Cortex of kidney (tissue), 1 donor: ENCODE measurements around the gene ASCC2.
A peak's percentile ranks its signal among the peaks of the same experiment; 100 is the strongest.

Experiments used
- DNase-seq: peaks from one replicate; lab custom pipeline; 2025; lab: John Stamatoyannopoulos, UW

ASCC2 gene

DNA sequence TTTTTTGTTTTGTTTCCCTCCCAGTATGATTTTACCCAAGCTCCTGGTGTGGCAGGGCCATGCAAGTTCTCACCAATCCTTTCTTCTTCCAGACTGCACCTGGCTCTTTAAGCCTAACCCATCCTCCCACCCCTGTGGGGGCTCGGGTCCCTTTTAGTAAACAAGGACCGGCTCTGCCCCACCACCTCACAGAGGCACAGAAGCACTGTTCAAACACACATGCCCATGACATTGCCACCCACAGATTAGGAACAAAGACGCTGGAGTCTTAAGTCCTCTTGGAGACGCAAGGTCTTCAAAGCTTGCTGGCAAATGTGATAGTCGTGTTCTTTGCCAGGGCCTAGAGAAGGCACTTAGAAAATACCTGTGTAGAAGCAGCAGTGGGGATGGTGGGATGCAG lies 52.0 kb downstream of the ASCC2 start:
- no peak for DNase-seq

DNA sequence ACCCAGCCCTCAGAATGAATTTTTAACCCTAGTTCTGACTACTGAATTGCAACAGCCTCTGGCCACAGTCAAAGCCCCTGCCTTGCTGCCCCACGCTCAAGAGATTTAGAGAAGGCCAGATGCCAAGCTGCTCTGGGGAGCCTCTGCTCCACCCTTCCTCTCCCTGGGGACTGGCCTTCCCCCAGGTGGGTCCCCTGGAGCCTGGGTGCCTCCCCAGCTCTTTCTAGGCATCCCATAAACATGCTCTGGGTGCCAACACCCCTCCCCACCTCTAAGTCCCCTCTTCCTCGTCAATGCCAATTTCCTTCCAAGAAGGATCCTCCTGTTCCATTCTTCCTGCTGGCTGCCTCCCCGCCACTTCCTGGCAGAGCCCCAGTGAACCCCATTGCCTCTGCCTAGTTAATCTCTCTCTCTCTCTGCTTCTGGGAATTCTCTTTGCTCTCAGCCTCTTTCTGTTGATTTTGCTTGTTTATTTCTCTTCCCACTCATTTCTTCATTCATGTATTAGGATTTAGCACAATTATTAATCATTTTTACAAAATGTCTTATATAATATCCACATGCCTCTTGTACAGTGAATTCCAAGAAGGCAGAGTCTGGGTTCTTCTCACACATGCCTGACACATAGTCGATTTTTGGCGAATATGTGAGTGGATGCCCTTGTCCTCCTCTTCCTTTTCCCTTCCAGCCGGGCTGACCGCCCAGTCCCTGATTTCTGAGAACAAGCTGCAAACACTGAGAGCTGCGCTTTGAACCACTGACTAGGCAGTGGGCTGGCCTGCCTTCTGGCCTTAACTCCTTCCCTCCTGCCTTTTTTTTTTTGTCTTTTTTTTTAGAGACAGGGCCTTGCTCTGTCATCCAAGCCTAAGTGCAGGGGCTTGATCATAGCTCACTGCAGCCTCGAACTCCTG lies 53.4 kb downstream of the ASCC2 start:
- no peak for DNase-seq

DNA sequence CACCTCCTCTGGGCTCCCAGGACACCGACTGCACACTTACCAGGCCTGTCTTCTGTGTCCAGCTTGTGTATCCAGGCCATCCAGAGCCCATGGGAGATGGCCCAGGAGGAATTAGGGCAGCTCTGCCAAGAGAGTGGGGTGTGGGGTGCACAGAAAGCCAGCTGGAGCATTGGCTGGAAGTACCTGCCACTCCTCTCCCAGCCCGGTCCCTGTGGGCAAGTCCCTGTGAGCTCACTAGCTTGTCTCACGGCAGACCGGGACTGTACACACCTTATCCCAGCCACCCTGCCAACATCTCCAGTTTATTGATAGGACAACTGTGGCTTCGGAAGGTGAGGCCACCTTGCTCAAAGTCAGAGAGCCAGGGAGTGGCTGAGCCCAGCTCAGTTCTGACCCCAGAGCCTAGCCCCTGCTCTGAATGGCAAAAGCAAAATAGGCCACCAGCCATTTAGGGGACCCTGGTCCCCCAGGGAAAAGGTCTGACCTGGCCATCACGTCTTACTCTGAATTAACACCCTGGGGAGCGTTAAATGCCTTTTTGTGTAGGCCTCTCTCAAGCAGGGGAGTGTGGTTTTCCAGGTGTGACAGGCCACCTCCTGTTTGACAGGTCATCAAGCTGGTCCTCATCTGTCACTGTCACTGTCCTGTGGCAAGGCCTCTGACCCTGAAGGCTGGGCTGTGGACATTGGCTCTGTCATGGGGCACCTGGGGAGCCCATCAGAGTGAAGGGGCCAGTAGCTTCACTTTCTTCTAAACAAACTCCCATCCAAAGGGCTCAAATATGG lies 55.8 kb downstream of the ASCC2 start:
- DNase-seq = no peak

DNA sequence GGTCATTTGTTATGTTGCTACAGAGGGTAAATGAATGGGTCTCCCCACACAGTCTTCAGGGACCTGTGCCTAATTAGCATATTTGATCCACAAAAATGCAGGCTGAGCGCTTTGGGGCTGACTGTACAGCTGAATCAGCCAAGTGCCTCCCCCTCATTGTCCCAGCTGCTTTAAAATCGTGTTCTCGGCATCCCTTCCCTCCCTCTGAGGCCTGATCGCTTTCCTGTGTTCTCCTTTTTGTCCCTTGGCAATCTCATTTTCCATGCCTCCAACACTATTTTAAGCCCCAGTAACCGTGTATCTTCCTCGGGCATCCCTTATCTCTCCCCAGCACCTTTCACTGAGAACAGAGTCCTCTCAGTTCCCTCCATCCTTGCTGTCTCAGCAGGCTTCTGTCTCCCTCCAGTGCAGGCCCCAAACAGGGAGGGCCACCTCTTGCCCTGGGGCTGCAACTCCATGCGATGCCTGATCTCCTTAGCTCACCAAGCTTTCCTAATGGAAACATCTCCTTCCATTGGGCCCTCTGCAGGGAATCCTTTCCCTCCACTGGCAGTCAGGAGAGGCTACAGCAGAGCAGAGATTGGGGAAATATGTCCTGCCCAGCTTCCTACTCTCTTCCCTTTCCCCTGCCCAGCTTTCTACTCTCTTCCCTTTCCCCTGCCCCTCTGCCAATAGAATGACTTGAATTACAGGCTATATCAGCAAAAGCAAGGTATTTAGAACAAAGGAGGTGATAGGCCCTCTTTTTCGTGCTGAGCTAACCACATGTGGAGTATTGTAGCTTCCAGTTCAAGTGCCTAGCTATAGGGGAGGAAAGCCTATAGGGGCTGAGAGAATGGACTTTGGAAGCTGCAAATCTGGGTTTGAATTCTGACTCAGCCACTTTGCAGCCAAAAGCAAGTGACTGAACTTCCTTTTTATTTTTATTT lies 57.1 kb downstream of the ASCC2 start:
- DNase-seq = no peak

DNA sequence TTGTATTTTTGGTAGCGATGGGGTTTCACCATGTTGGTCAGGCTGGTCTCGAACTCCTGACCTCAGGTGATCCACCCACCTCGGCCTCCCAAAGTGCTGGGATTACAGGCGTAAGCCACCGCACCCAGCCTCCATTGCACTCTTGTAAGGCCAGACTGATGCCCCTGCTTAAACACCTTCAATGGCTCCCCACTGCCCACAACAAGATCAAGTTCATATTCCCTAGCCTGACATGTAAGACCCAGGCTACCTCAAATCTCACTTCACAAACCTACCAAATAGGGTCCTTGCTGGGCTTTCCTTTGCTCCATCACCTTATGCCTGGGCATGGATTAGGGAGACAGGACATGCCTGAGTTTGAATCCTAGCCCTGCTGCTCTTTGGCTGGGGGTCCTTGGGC lies 57.9 kb downstream of the ASCC2 start:
- DNase-seq = no peak

DNA sequence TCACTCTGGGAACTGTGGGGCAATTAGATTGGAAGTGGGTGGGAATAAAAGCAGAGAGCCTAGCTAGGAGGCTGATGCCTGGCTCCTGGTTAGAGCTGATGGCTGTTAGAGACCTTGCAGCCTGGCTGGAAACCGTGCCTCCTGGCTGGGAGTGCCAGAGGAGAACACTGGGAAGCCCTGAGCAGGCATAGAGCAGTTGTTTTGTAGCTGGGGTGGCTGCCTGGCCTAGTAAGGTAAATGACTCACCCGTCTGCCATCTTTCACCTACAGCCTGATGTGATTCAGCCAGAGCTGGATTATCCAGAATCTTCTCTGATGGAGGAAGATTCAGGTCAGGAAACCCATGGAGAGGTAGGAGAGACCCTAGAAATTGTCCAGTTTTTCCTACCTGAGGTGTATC lies 64.8 kb downstream of the ASCC2 start:
- no peak for DNase-seq

DNA sequence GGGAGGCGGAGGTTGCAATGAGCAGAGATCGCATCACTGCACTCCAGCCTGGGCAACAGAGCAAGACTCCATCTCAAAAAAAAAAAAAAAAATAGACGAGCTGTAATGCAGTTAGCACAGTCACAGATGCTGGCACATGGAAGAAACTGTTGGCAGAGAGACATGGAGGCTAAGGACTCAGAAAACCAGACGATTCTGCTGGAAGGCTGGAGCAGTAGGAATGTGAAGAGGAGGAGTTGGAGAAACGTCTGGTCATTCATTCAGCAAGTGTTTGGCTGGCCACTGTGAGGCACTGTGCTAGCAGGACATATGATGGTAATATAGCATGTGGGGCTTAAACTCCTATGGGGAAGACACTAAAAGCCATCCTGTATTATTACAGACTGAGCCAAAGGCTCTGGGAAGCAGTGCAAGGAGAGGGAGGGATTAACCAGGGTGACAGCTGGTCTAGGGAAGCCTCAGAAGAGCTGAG lies 65.9 kb downstream of the ASCC2 start:
- no peak for DNase-seq

DNA sequence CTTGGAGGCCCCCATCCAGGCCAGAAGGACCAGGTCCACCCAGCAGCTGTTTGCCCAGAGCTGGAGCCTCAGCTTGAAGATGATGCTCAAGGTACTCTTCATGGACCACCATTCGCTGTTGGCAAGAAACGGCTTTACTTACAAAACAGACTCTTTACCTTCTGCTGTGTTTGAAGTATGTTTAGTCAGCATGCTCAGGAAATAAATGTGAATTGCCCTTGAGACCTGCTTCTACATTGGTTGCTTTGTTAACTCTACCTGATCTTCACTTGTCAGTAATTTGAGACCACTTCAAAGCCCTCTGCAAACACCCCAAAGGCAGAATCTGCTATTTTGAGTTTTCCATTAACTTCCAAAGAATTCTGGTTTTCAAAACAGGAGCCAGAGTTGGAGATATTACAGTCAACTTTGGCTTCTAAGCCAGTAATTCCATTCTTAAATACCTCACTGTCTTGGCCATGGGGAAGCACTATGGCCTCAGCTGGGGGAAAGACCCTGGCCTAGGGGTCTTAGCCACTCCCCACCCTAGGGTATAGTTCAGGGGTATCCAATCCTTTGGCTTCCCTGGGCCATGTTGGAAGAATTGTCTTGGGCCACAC lies 68.3 kb downstream of the ASCC2 start:
- DNase-seq = no peak

DNA sequence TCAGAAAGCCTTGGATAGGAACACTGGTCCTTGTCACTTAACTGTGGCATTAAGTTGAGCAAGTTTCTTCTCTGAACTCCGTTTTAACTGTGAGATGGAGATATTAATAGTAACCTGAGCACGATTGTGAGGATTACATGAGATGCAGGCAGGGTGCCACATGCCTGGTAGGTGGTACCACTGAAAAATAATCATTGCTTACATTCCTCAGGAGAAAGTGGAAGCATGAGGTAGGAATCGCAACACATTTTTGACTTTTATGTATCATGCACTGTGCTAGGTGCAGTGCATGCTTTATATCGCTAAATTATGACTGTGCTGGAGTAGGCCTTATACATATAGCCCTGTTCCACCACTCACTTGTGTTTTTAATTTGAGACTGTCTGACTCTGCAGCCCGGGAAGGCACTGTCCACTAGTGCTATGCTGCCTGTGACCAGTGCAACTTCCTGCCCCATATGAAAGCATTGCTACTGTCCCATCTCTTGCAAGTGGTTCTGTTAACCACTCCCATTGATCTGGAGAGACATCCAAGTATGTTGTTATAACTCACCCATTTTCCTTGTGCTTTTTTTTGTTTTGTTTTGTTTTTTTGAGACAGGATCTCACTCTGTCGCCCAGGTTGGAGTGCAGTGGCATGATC lies 69.9 kb downstream of the ASCC2 start:
- DNase-seq = no peak

DNA sequence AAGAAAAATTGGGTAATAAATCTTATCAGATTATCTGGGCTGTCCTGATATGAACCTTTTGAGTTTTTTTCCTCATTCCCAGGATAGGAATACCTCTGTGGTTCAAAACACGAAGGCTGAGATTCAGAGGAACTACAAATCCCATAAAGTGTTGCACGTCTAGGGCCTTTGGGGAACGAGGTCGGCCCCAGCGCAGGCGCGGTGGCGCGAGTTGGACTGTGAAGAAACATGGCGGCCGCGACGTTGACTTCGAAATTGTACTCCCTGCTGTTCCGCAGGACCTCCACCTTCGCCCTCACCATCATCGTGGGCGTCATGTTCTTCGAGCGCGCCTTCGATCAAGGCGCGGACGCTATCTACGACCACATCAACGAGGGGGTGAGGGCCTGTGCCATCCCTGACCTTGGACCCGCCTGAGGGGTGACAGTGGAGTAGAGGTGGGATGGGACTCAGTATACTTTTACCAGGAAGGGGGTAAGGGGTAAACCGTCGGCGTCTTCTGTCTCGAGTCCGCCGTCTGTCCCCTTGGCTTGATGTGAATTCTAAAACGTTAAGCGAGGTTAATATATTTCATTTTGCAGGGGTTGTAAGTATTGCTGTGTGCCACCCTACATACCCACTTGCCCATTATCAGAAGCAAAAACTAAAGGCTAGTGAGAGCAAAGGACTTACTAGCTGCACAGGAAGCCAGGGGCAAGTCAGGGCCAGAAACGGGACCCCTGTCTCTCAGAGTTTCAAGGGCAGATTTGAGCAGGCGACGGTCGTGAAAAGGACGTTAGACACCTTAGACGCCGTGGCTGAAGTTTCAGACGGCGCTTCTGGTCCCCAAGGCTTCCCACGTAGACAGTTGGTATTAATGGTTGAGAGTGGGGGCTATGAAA lies 70.7 kb downstream of the ASCC2 start, which contains the start of gene UQCR10:
Gene UQCR10, plus strand, starts transcription at position 199 of the 881 bp plus-strand sequence. Its CDS starts 30 bp downstream, at position 229.
- DNase-seq = no peak

DNA sequence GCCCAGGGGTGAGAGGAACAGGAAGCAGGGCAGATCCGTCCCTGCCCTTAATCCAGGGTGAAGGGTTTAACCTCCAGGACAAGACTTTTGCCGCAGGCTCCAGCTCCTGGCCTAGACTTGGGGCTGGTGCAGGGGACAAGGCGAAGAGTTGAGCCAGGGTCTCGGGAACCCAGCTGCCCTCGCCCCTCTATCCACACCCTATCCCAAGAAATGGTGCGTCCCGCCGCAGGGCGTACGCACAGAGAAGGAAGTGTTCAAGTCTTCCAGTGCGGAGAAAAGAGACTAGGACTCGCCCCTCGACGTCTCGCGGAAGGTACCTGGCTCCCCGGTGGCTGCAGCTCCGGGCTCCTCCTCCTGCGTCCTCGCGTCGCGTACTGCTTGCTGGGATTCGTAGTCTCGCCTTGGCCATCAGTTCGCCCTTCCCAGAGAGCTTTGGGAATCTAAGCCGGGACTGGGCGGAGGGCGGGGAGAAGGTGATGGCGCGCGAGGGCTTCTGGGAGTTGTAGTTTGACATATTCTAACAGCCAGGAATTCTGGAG lies 71.4 kb downstream of the ASCC2 start, which contains the start of gene ZMAT5:
Gene ZMAT5, minus strand, starts transcription at position 376 of the 539 bp plus-strand sequence. CDS start 18,463 bp downstream, outside the sequence.
- peak; percentile 69 for DNase-seq

DNA sequence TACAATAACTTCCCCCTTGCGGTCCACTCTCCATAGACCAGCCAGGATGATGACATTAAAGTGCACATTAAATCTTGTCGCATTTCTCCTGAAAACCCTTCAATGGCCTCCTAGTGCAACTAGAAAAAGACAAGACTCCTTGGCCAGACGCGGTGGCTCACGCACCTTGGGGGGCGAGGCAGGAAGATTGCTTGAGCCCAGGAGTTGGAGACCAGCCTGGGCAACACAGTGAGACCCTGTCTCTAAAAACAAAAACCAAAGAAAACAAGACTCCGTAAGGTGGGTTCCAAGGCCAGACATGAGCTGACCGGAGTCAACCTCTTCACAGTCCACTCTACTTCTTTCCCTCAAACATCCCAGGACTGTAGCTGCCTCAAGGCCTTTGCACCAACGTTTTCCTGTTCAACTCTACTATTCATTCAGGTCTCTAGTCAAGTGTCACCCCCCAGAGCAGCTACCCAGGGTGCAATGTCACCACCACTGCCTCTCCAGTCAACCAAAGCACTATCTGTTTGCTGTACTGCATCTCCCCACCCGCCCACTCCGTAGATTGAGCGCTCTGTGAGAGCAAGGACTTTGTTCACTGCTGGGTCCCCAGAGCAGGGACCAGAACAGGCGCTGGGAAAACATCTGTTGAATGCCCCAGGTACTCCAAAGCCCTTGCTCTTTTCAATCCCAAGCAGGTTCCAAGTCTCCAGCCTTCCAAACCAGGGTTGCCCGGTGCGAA lies 72.0 kb downstream of the ASCC2 start:
- DNase-seq = no peak

DNA sequence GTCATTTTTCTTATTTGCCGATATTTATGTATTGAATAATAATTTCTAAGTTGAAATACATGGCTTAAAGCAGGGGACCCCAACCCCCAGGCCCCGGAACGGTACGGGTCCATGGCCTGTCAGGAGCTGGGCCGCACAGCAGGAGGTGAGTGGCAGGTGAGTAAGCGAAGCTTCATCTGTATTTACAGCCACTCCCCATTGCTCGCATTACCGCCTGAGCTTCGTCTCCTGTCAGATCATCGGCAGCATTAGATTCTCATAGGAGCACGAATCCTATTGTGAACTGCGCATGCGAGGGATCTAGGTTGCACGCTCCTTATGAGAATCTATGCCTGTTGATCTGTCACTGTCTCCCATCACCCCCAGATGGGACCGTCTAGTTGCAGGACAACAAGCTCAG lies 75.8 kb downstream of the ASCC2 start:
- DNase-seq = no peak

DNA sequence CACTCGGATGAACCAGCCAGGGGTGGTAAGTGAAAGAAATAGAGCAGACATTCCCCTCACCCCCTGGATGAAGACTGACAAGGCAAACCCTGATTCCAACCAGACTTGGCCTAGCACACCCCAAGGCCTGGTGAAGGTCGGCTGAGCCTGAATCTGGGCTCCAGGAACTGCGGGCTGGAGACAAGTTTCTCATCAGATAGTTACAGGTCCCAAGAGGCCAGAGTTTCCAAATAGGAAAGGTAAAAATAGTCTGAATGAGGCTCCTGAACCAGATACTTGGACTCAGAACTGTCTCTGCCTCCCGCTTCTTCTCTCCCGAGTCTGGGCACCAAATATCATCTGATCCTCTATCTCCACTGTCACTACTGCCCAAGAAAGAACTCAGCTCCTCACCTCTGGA lies 79.1 kb downstream of the ASCC2 start:
- no peak for DNase-seq

DNA sequence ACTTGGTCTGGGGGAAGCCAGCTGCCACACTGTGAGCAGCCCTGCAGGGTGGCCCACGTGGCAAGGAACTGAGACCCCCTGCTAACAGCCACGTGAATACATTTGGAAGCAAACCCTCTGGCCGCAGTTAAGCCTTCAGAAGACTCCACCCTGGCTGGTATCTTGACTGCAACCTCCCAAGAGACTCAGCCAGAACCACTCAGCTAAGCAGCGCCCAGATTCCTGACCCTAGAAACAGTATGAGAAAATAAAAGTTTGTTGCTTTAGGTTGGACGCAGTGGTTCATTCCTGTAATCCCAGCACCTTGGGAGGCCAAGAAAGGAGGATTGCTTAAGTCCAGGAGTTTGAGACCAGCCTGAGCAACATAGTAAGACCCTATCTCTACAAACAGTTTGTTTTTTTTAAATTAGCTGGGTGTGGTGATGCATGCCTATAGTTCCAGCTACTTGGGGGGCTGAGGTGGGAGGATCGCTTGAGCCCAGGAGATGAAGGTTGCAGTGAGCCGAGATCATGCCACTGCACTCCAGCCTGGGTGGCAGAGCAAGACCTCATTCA lies 79.9 kb downstream of the ASCC2 start:
- no peak for DNase-seq

DNA sequence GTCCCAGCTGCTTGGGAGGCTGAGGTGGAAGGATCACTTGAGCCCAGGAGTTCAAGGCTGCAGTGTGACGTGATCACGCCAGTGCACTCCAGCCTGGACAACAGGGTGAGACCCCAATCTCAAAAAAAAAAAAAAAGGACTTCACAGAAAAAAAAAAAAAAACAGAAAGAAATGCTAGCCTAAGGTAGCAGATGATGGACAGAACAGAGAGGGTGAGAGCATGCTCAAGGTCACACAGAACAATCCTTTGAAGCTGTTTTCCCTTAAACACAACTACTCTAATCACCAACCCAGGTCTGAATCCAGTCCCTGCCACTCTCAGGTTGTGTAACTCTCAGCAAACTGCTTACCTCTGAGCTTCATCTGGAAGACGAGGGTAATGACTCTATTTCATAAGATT lies 81.0 kb downstream of the ASCC2 start:
- DNase-seq = no peak

DNA sequence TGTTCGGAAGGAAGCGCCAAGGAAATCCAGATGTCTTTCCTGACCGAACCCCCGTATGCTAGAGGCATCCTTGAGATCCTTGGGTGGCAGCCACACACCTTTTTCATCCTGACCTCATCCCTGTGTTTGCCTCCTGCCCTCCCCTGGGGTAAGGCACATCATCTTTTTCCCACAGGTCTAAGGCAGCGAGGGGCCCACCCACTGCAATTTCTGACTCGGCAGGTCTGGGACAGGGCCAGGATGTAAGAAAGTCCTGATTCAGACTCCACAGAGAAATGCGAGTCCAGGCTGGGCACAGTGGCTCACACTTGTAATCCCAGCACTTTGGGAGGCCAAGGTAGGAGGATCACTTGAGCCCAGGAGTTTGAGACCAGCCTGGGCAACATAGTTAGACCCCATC lies 81.7 kb downstream of the ASCC2 start:
- DNase-seq = no peak

DNA sequence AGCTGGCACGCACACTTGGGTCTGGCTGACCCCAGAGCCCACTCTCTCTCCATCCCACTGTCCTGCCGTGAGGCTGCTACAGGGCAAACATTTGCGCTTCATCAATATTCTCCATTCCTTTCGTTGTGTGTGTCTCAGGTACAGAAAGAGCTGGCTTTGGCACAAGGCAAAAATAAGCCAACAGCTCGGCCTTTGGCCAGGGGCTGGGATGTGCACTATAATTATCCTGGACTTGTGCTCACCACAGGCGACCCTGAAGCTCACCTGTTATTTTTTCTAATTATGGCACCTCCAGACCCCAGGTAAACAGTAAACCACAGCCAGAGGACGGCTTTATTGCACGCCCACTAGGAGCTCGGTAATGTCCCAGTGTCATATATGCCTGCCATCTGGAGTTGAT lies 82.2 kb downstream of the ASCC2 start:
- DNase-seq = no peak
